ENCODE measurements around the gene FBXO47. TPM values are rescaled to one million over a fixed set of nuclear protein-coding genes. Genes with fewer than 3 reads are reported as not detected.
"Not testable (repeated sequence)": the region's sequence is repeated elsewhere in the genome, so short reads cannot be mapped to it uniquely, and the experiment has no call there.

FBXO47 gene
- total RNA-seq, 2 donors from 2014 or later: not detected

DNA sequence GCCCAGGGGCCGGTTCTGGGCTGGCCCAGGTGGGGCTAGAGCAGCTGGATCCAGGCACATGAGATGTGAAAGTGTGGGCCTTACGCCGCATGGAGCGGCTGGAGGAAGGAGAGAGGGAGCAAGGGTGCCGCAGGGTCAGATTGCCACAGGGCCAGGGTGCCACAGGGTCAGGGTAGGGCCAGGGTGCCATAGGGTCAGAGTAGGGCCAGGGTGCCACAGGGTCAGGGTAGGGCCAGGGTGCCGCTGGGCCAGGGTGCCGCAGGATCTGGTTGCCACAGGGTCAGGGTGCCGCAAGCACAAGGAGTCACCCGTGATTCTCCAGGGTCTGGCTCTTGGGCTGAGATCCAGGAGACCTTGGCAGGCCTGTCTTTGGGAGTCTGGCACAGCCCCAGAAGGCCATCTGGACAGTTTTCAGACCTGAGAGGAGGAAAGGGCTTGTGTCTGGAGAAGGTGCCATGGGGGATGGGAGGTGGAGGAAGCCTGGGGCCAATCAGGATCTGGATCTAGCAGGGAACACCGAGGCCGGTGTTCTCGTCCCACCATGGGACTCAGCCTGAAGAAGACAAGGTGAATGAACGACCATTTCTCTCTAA lies 54.9 kb downstream of the FBXO47 start:
- Mint-ChIP-seq H3K4me3 (no peak overlapping the region), H3K27ac (peak overlapping the region; percentile 41), H3K4me1 (peaks cover 17% of the 10 kb centered on the region), H3K27me3 (no peaks in the 10 kb centered on the region), H3K36me3 (ENCODE audit: low read depth) (peaks cover 7% of the 10 kb centered on the region)
- no peaks in the 10 kb centered on the region for H3K9me3 ChIP-seq (ENCODE audit: control insufficient read depth, low read length, poor library complexity, severe bottlenecking)
- ATAC-seq: no peak
- DNase-seq: no peak

DNA sequence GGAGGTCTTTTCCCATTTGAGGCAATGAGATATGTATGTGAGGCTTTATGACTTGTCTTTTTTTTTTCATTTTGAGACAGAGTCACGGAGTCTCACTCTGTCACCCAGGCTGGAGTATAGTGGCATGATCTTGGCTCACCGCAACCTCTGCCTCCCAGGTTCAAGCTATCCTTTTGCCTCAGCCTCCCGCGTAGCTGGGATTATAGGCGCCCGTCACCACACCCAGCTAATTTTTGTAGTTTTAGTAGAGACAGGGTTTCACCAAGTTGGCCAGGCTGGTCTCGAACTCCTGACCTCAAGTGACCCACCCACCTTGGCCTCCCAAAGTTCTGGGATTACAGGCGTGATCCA lies 55.5 kb downstream of the FBXO47 start:
- DNase-seq; H3K9me3 ChIP-seq (ENCODE audit: control insufficient read depth, low read length, poor library complexity, severe bottlenecking); H3K36me3 Mint-ChIP-seq (ENCODE audit: low read depth); ATAC-seq; H3K27me3 Mint-ChIP-seq; H3K4me3 Mint-ChIP-seq: not testable (repeated sequence)
- H3K27ac Mint-ChIP-seq: peak overlapping the region; percentile 41
- H3K4me1 Mint-ChIP-seq: peaks cover 15% of the 10 kb centered on the region

DNA sequence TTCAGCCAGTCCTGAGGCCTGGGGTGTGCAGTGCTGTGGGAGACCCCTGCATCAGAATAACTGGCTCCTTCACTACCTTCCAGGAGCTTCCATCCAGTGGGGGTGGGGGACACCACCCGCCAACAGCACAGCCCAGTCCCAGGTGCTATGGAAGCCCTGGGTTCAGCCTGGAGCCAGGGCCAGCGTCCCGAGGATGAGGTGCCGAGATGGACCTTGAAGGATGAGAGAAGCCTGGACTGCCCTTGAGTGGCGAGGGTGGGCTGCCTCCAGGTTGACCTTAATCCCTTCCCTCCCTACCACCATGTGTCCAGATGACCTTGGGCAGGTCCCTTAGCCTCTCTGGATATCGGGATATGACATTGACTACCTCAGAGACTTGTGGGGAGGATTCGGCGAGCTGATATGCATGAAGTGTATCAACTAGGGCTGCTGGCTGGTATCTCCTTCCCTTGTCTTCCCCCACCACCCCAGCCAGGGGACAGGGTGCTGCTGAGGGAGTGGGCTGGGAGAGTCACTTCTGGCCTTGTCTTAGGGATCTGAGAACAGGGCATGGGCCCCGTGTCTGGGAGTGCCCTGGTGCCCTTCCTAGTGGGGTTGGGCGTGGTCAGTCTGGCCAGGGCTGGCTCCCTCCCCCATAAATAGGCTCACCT lies 56.0 kb downstream of the FBXO47 start:
- Mint-ChIP-seq H3K27ac (peak overlapping the region; percentile 41), H3K4me1 (peaks cover 15% of the 10 kb centered on the region), H3K27me3 (no peaks in the 10 kb centered on the region), H3K36me3 (ENCODE audit: low read depth) (no peaks in the 10 kb centered on the region), H3K4me3 (no peak overlapping the region)
- H3K9me3 ChIP-seq (ENCODE audit: control insufficient read depth, low read length, poor library complexity, severe bottlenecking): no peaks in the 10 kb centered on the region
- DNase-seq (no peak), ATAC-seq (no peak)

DNA sequence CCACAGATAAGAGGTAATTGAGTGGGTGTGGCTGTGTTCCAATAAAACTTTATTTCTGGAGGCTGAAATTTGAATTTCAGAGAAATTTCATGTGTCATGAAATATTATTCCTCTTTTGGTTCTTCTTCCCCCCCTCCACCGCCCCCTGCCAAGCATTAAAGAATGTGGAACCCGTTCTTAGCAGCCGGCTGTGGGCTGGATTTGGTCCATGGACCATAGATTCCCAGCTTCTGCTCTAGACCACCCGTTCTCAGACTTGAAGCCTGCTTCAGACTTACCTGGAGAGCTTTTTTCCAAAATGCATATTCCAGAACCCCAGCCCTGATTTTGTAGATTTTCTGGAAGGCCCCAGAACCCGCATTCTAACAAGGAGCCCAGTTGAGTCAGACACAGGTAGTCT lies 56.9 kb downstream of the FBXO47 start:
- peaks cover 14% of the 10 kb centered on the region for H3K4me1 Mint-ChIP-seq
- H3K4me3 Mint-ChIP-seq: no peak overlapping the region
- no peak for ATAC-seq
- DNase-seq: no peak
- no peaks in the 10 kb centered on the region for H3K27me3 Mint-ChIP-seq
- no peak overlapping the region for H3K27ac Mint-ChIP-seq
- H3K36me3 Mint-ChIP-seq (ENCODE audit: low read depth): no peaks in the 10 kb centered on the region
- no peaks in the 10 kb centered on the region for H3K9me3 ChIP-seq (ENCODE audit: control insufficient read depth, low read length, poor library complexity, severe bottlenecking)

DNA sequence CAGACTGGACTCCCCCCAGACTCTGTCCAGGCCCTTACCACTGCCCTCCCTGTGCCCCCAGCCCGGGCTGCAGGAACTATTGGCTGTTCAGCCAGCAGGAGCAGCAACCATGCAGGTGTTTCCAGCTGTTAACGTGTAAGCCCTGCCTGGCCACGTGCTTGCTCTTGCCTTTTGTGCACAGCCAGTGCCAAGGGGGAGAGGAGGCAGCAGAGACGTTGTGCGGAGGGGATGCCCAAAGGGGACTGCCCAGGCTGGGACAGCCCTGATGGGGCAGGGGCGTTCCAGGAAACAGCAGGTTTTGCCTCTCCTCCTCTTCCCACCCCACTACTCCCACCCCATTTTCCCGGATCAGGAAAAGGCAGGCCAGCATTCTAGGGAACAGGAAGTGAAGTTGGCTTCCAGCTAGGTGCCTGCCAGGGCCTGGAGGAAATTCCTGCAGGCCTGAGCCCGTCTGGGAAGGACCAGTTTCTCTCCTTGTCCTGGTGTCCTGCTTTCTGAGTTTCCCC lies 58.5 kb downstream of the FBXO47 start:
- no peak for ATAC-seq
- no peaks in the 10 kb centered on the region for H3K9me3 ChIP-seq (ENCODE audit: control insufficient read depth, low read length, poor library complexity, severe bottlenecking)
- no peaks in the 10 kb centered on the region for H3K36me3 Mint-ChIP-seq (ENCODE audit: low read depth)
- DNase-seq: no peak
- H3K27me3 Mint-ChIP-seq: no peaks in the 10 kb centered on the region
- peak overlapping the region; percentile 56 for H3K27ac Mint-ChIP-seq
- H3K4me1 Mint-ChIP-seq: peaks cover 8% of the 10 kb centered on the region
- no peak overlapping the region for H3K4me3 Mint-ChIP-seq

DNA sequence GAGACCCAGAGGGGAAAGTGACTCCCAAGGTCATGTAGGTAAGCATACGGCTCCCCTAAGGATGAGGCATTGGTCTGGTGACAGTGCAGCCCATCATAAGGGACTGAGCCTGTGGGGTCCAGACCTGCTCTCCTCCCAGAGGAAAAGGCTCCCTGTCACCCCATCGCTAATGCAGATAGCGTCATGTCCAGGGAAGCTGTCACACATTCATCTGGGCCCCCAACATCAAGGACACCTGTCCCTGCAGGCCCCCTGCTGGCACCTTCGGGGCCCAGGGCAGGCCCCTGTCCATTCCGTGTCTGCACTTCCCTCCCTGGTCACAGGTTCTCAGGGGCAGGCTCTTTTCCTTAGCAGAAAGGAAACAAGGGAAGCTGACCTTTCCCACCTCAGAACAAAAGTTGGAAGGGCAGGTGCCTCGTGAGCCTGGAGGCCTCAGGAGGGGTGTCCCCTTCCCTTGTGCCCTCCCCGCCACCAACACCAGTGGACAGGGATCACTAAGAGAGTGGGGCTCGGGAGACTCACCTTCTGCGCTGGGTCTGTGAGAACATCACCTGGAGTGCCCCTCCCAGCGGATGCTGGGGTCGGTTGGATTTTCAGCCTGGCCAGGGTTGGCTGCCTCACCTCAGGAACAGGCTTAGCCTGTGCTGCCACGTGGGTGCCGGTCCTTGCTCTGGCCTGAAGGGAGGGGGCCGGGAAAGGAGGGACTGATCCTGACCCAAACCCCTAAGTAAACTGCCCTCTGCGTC lies 59.1 kb downstream of the FBXO47 start:
- ATAC-seq: no peak
- DNase-seq: no peak
- H3K36me3 Mint-ChIP-seq (ENCODE audit: low read depth): no peaks in the 10 kb centered on the region
- no peak overlapping the region for H3K4me3 Mint-ChIP-seq
- no peaks in the 10 kb centered on the region for H3K9me3 ChIP-seq (ENCODE audit: control insufficient read depth, low read length, poor library complexity, severe bottlenecking)
- H3K27me3 Mint-ChIP-seq: no peaks in the 10 kb centered on the region
- H3K4me1 Mint-ChIP-seq: peaks cover 8% of the 10 kb centered on the region
- peak overlapping the region; percentile 56 for H3K27ac Mint-ChIP-seq

DNA sequence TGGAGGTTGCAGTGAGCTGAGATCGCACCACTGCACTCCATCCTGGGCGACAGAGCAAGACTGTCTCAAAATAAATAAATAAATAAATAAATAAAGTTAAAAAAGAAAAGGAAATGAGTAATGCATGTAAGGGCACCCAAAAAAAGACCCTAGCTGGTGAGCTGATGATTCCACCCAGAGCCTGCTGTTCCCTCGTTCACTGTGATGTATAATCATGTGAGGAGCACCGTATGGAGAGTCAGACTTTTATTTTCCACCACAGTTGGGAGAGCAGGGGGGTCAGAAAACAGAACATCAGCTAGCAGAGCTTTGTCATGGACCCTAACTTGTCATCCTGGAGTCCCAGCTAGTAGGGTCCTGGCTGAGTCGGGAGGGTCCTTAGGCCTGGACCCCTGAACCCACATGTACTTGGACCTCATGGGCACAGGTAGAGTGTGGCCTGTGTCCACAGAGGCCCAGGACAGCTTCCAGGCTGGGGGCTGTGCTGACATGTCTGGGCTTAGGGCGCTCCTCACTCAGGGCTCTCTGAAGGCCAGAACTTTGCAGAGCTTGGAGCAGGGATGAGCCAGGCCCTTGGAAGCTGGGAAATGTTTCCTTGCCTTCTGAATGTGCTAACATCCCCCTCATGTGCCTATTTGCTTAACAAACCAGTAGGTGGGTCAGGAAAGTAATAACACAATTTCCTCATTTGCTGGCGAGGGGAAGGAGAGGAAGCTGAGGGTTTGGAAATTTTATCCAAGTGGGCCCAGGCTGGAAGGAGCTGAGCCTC lies 60.6 kb downstream of the FBXO47 start:
- Mint-ChIP-seq H3K4me3 (no peak overlapping the region), H3K27ac (peak overlapping the region; percentile 56), H3K27me3 (no peaks in the 10 kb centered on the region), H3K36me3 (ENCODE audit: low read depth) (no peaks in the 10 kb centered on the region), H3K4me1 (peaks cover 8% of the 10 kb centered on the region)
- DNase-seq (no peak), ATAC-seq (no peak)
- no peaks in the 10 kb centered on the region for H3K9me3 ChIP-seq (ENCODE audit: control insufficient read depth, low read length, poor library complexity, severe bottlenecking)

DNA sequence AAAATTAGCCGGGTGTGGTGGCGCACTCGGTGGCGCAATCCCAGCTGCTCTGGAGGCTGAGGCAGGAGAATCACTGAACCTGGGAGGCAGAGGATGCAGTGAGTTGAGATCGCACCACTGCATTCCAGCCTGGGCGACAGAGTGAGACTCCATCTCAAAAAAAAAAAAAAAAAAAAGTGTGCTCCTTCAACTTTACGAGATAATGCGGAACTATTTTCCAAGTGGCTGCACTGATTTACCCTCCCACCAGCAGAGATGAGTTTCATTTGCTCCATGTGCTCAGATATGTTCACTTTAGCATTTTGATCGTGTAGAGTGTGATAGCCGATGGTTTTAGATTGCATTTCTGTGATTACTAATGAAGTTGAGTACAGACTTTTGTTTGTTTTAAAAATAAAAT lies 61.8 kb downstream of the FBXO47 start:
- Mint-ChIP-seq H3K4me3 (no peak overlapping the region), H3K36me3 (ENCODE audit: low read depth) (no peaks in the 10 kb centered on the region)

DNA sequence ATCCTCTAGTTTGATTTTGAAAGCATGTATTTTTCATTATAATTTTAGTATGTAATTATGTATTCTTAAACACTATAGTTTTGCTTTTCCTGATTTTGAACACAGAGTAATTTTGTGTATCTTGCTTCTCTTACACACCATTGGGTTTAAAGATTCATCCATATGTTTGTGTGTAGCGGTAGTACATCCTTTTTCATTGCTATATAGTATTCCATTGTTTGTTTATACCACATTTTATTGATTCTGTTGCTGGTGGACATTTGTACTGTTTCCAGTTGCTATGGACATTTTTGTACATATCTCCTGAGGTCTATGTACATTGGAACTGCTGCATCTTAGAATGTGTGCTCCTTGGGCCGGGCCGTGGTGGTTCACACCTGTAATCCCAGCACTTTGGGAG lies 62.3 kb downstream of the FBXO47 start:
- DNase-seq (no peak), ATAC-seq (no peak)
- H3K4me1 Mint-ChIP-seq: peaks cover 14% of the 10 kb centered on the region
- H3K4me3 Mint-ChIP-seq: no peak overlapping the region
- no peaks in the 10 kb centered on the region for H3K36me3 Mint-ChIP-seq (ENCODE audit: low read depth)
- no peaks in the 10 kb centered on the region for H3K27me3 Mint-ChIP-seq
- H3K27ac Mint-ChIP-seq: no peak overlapping the region
- no peaks in the 10 kb centered on the region for H3K9me3 ChIP-seq (ENCODE audit: control insufficient read depth, low read length, poor library complexity, severe bottlenecking)

More for the DNA sequence above, 61.8 kb downstream of the FBXO47 start:
- H3K27ac Mint-ChIP-seq: no peak overlapping the region
- no peaks in the 10 kb centered on the region for H3K27me3 Mint-ChIP-seq
- no peak for ATAC-seq
- DNase-seq: no peak
- peaks cover 14% of the 10 kb centered on the region for H3K4me1 Mint-ChIP-seq
- no peaks in the 10 kb centered on the region for H3K9me3 ChIP-seq (ENCODE audit: control insufficient read depth, low read length, poor library complexity, severe bottlenecking)

DNA sequence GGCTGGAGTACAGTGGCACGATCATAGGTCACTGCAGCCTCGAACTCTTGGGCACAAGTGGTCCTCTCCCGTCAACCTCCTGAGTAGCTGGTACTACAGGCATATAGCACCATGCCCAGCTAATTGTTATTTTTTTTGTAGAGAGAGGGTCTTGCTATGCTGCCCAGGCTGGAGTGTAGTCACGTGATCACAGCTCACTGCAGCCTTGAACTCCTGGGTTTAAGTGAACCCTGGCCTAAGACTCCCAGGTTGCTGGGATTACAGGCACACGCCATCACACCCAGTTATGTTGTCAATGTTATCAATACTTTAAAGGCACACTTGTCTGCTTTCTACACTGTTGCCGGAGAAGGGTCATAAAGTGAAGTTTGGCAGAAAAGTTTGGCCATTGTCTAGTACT lies 63.8 kb downstream of the FBXO47 start:
- H3K4me1 Mint-ChIP-seq: peaks cover 27% of the 10 kb centered on the region
- peak overlapping the region; percentile 19 for H3K27ac Mint-ChIP-seq
- no peaks in the 10 kb centered on the region for H3K9me3 ChIP-seq (ENCODE audit: control insufficient read depth, low read length, poor library complexity, severe bottlenecking)
- DNase-seq (no peak), ATAC-seq (no peak)
- no peaks in the 10 kb centered on the region for H3K36me3 Mint-ChIP-seq (ENCODE audit: low read depth)
- peak overlapping the region; percentile 12 for H3K4me3 Mint-ChIP-seq
- H3K27me3 Mint-ChIP-seq: no peaks in the 10 kb centered on the region

DNA sequence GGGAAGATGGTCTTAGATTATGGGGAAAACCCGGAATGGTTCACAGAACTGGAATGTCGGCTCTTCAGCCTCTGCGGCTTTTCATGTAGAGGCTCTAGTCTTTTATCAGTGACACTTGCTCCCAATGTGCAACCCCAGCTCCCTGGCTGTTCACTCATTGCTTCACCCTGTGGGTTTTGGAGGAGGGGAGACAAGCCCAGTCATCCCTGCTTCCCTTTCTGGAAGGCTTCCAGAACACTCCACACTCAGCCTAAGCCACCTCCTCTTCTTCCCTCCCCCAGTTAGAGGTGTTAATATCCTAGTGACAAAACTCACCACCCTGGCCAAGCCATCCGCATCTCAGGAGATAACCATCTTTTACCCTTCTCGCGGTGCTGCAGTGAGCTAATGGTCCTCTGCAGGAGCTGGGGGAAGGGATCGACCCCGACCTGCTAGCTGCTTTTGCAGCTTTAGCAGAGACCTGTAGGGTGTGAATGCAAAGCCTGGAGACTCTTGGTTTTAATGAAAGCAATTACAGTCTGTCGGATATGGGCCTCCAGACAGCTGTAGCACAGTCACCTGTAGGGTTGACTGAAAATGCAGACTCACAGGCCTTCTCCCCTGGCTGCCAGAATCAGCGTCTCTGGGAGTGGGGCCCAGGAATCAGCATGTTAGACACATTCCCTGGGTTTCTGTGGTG lies 66.1 kb downstream of the FBXO47 start:
- no peaks in the 10 kb centered on the region for H3K9me3 ChIP-seq (ENCODE audit: control insufficient read depth, low read length, poor library complexity, severe bottlenecking)
- ATAC-seq (no peak), DNase-seq (no peak)
- Mint-ChIP-seq H3K4me1 (peaks cover 38% of the 10 kb centered on the region), H3K27ac (peak overlapping the region; percentile 99), H3K36me3 (ENCODE audit: low read depth) (no peaks in the 10 kb centered on the region), H3K4me3 (peak overlapping the region; percentile 64), H3K27me3 (no peaks in the 10 kb centered on the region)

DNA sequence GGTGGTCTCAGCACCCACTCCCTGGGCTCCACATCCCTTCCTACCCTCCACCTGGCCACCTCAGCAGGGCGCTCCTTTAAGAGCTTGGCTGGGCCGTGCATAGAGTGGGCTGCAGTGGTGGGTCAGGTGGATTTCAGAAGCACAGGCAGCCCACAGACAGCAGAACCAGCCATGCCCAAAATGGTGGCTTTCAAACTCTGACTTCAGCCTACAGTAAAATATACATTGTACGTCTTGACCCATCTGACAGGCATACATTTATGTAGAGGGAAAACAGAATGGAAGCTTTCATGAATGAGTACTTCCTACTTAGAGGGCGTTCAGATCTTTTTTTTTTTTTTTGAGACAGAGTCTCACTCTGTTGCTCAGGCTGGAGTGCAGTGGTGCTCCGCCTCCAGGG lies 67.8 kb downstream of the FBXO47 start:
- Mint-ChIP-seq H3K36me3 (ENCODE audit: low read depth) (no peaks in the 10 kb centered on the region), H3K4me1 (peaks cover 38% of the 10 kb centered on the region), H3K27me3 (no peaks in the 10 kb centered on the region), H3K4me3 (peak overlapping the region; percentile 90), H3K27ac (peak overlapping the region; percentile 99)
- ATAC-seq: no peak
- H3K9me3 ChIP-seq (ENCODE audit: control insufficient read depth, low read length, poor library complexity, severe bottlenecking): no peaks in the 10 kb centered on the region
- DNase-seq: no peak
